ENCODE measurements around the gene NDST1.

The NDST1 gene

GRCh38 chr5:150525163-150525562, 17.2 kb downstream of the NDST1 start:
- no peak for DNase-seq

- DNase-seq = no peak
Measured at GRCh38 chr5:150525781-150526180, 17.9 kb downstream of the NDST1 start.

- DNase-seq = no peak
Measured at GRCh38 chr5:150527038-150527437, 19.1 kb downstream of the NDST1 start.

- no peak for DNase-seq
Measured at GRCh38 chr5:150527808-150528207, 19.9 kb downstream of the NDST1 start.

- no peak for DNase-seq
Measured at GRCh38 chr5:150528924-150529546, 21.1 kb downstream of the NDST1 start.

GRCh38 chr5:150529555-150529954, 21.6 kb downstream of the NDST1 start:
- no peak for DNase-seq

- no peak for DNase-seq
Measured at GRCh38 chr5:150530423-150530822, 22.5 kb downstream of the NDST1 start.

GRCh38 chr5:150530951-150531588, 23.1 kb downstream of the NDST1 start:
- DNase-seq = no peak

GRCh38 chr5:150531686-150532085, 23.8 kb downstream of the NDST1 start:
- DNase-seq = no peak

GRCh38 chr5:150532151-150532550, 24.2 kb downstream of the NDST1 start:
- no peak for DNase-seq

- DNase-seq = no peak
Measured at GRCh38 chr5:150532996-150533395, 25.1 kb downstream of the NDST1 start.

- DNase-seq = no peak
Measured at GRCh38 chr5:150534811-150535210, 26.9 kb downstream of the NDST1 start.

GRCh38 chr5:150535611-150536010, 27.7 kb downstream of the NDST1 start:
- DNase-seq = no peak

- DNase-seq = no peak
Measured at GRCh38 chr5:150538007-150538917, 30.3 kb downstream of the NDST1 start.

- DNase-seq = no peak
Measured at GRCh38 chr5:150539206-150539605, 31.3 kb downstream of the NDST1 start.

- DNase-seq = no peak
Measured at GRCh38 chr5:150540042-150540441, 32.1 kb downstream of the NDST1 start.

GRCh38 chr5:150540615-150541396, 32.9 kb downstream of the NDST1 start:
- no peak for DNase-seq

- DNase-seq = no peak
Measured at GRCh38 chr5:150541397-150541675, 33.4 kb downstream of the NDST1 start.

- DNase-seq = no peak
Measured at GRCh38 chr5:150541895-150542294, 34.0 kb downstream of the NDST1 start.

GRCh38 chr5:150542933-150543445, 35.1 kb downstream of the NDST1 start:
- no peak for DNase-seq

GRCh38 chr5:150544611-150545219, 36.8 kb downstream of the NDST1 start:
- no peak for DNase-seq

GRCh38 chr5:150545246-150545645, 37.3 kb downstream of the NDST1 start:
- DNase-seq = no peak

- DNase-seq = no peak
Measured at GRCh38 chr5:150548123-150548522, 40.2 kb downstream of the NDST1 start.
